Measurements from ENCODE around the gene MT2A. TPM values are rescaled to one million over a fixed set of nuclear protein-coding genes. Genes with fewer than 3 reads are reported as not detected.

MT2A gene
- polyA plus RNA-seq, 1 donor from 2014 or later = not detected

DNA sequence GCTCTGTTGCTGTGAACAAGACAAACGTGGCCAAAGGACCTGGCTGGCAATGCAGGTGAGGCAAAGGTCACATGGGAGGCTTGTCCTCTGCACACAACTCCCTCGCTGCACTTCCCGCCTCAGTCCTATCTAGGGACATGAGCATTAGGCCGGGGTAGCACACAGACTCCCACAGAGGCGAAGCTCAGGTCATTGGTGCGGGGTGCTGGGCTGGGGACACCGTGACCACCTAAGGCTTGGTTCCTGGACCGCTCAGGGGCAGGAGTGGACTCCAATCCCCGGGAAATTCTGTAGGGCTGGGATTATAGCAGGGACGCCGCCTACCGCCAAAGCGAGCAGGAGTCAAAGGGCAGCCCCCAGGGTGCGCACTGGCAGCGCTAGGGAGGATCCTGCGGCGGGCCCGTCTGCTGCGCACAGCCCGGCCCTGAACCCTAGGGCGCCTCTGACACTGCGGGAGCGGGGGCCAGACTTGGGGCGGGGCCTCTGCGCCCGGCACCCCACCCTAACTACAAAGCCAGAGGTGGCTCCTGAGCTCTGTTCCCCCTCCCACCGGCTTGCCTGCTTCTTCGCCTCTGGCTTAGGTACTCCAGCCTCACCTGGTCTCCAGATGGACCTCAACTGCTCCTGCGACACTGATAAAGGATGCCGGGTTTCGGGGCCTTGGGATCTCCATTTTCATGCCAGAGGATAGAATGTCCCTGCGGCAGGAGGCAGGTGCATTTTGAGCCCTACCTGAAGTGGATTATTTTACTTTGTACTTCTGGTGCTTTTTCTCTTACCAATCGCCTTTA, 39.5 kb downstream of the MT2A start:
- Histone ChIP-seq H3F3A (ENCODE audit: insufficient read depth, low read length, poor library complexity, severe bottlenecking) (no peaks in the 10 kb centered on the region), H3K27ac (ENCODE audit: low read length) (no peak overlapping the region), H3K79me2 (replicated peaks; ENCODE audit: insufficient read depth, low read length) (no peaks in the 10 kb centered on the region), H2AFZ (ENCODE audit: low read depth, low read length) (no peak overlapping the region), H3K4me3 (ENCODE audit: low read length) (no peak overlapping the region), H3K4me2 (ENCODE audit: low read length) (no peak overlapping the region), H3K9ac (ENCODE audit: low read length) (no peak overlapping the region), H3K9me2 (ENCODE audit: insufficient read depth, low read length) (no peaks in the 10 kb centered on the region), H3K27me3 (ENCODE audit: insufficient read depth, low read depth, low read length) (peaks cover 68% of the 10 kb centered on the region), H3K9me3 (ENCODE audit: low read length) (no peaks in the 10 kb centered on the region), H4K20me1 (ENCODE audit: insufficient read depth) (no peaks in the 10 kb centered on the region), H3K36me3 (ENCODE audit: insufficient read depth, low read length) (no peaks in the 10 kb centered on the region)
- TF ChIP-seq MXI1 (conservative IDR thresholded peaks at IDR 0.05; ENCODE audit: poor library complexity, severe bottlenecking) = no peak
- TF ChIP-seq, protein P1, sequence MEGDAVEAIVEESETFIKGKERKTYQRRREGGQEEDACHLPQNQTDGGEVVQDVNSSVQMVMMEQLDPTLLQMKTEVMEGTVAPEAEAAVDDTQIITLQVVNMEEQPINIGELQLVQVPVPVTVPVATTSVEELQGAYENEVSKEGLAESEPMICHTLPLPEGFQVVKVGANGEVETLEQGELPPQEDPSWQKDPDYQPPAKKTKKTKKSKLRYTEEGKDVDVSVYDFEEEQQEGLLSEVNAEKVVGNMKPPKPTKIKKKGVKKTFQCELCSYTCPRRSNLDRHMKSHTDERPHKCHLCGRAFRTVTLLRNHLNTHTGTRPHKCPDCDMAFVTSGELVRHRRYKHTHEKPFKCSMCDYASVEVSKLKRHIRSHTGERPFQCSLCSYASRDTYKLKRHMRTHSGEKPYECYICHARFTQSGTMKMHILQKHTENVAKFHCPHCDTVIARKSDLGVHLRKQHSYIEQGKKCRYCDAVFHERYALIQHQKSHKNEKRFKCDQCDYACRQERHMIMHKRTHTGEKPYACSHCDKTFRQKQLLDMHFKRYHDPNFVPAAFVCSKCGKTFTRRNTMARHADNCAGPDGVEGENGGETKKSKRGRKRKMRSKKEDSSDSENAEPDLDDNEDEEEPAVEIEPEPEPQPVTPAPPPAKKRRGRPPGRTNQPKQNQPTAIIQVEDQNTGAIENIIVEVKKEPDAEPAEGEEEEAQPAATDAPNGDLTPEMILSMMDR (IDR thresholded peaks at IDR 0.05; ENCODE audit: poor library complexity, severe bottlenecking) = no peak

- H3K4me3 ChIP-seq (ENCODE audit: low read length) = no peak overlapping the region
- no peaks in the 10 kb centered on the region for H3F3A ChIP-seq (ENCODE audit: insufficient read depth, low read length, poor library complexity, severe bottlenecking)
- no peaks in the 10 kb centered on the region for H4K20me1 ChIP-seq (ENCODE audit: insufficient read depth)
- no peak for TF ChIP-seq EZH2 (IDR thresholded peaks at IDR 0.05; ENCODE audit: borderline replicate concordance, insufficient read depth, low read length, poor library complexity, severe bottlenecking)
- no peak overlapping the region for H3K27ac ChIP-seq (ENCODE audit: low read length)
- peaks cover 54% of the 10 kb centered on the region for H3K27me3 ChIP-seq (ENCODE audit: insufficient read depth, low read depth, low read length)
- no peaks in the 10 kb centered on the region for H3K36me3 ChIP-seq (ENCODE audit: insufficient read depth, low read length)
- no peaks in the 10 kb centered on the region for H3K9me2 ChIP-seq (ENCODE audit: insufficient read depth, low read length)
- H3K9me3 ChIP-seq (ENCODE audit: low read length) = no peaks in the 10 kb centered on the region
- H3K79me2 ChIP-seq (replicated peaks; ENCODE audit: insufficient read depth, low read length) = no peaks in the 10 kb centered on the region
- H3K9ac ChIP-seq (ENCODE audit: low read length) = no peak overlapping the region
- no peak overlapping the region for H2AFZ ChIP-seq (ENCODE audit: low read depth, low read length)
- H3K4me2 ChIP-seq (ENCODE audit: low read length) = no peak overlapping the region
Measured at GRCh38 chr16:56649271-56649670, 40.9 kb downstream of the MT2A start.

- Histone ChIP-seq H2AFZ (ENCODE audit: low read depth, low read length) (no peak overlapping the region), H3K79me2 (replicated peaks; ENCODE audit: insufficient read depth, low read length) (no peaks in the 10 kb centered on the region), H3K9ac (ENCODE audit: low read length) (no peak overlapping the region), H3K27ac (ENCODE audit: low read length) (no peak overlapping the region), H3K4me2 (ENCODE audit: low read length) (no peak overlapping the region), H3K36me3 (ENCODE audit: insufficient read depth, low read length) (no peaks in the 10 kb centered on the region), H4K20me1 (ENCODE audit: insufficient read depth) (no peaks in the 10 kb centered on the region), H3F3A (ENCODE audit: insufficient read depth, low read length, poor library complexity, severe bottlenecking) (no peaks in the 10 kb centered on the region), H3K4me3 (ENCODE audit: low read length) (no peak overlapping the region), H3K27me3 (ENCODE audit: insufficient read depth, low read depth, low read length) (peaks cover 48% of the 10 kb centered on the region), H3K9me2 (ENCODE audit: insufficient read depth, low read length) (no peaks in the 10 kb centered on the region), H3K9me3 (ENCODE audit: low read length) (no peaks in the 10 kb centered on the region)
- TF ChIP-seq RAD21 (conservative IDR thresholded peaks at IDR 0.05) (no peak), POLR2AphosphoS5 (IDR thresholded peaks at IDR 0.05) (no peak), EZH2 (IDR thresholded peaks at IDR 0.05; ENCODE audit: borderline replicate concordance, insufficient read depth, low read length, poor library complexity, severe bottlenecking) (no peak), SMC3 (conservative IDR thresholded peaks at IDR 0.05; ENCODE audit: poor library complexity) (no peak), EP300 (conservative IDR thresholded peaks at IDR 0.05; ENCODE audit: poor library complexity, severe bottlenecking) (no peak), MXI1 (conservative IDR thresholded peaks at IDR 0.05; ENCODE audit: poor library complexity, severe bottlenecking) (no peak), TAF1 (IDR thresholded peaks at IDR 0.05; ENCODE audit: low read depth) (no peak)
- TF ChIP-seq, protein P1 (IDR thresholded peaks at IDR 0.05; ENCODE audit: poor library complexity, severe bottlenecking) = no peak
- TF ChIP-seq, protein P2, sequence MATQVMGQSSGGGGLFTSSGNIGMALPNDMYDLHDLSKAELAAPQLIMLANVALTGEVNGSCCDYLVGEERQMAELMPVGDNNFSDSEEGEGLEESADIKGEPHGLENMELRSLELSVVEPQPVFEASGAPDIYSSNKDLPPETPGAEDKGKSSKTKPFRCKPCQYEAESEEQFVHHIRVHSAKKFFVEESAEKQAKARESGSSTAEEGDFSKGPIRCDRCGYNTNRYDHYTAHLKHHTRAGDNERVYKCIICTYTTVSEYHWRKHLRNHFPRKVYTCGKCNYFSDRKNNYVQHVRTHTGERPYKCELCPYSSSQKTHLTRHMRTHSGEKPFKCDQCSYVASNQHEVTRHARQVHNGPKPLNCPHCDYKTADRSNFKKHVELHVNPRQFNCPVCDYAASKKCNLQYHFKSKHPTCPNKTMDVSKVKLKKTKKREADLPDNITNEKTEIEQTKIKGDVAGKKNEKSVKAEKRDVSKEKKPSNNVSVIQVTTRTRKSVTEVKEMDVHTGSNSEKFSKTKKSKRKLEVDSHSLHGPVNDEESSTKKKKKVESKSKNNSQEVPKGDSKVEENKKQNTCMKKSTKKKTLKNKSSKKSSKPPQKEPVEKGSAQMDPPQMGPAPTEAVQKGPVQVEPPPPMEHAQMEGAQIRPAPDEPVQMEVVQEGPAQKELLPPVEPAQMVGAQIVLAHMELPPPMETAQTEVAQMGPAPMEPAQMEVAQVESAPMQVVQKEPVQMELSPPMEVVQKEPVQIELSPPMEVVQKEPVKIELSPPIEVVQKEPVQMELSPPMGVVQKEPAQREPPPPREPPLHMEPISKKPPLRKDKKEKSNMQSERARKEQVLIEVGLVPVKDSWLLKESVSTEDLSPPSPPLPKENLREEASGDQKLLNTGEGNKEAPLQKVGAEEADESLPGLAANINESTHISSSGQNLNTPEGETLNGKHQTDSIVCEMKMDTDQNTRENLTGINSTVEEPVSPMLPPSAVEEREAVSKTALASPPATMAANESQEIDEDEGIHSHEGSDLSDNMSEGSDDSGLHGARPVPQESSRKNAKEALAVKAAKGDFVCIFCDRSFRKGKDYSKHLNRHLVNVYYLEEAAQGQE (IDR thresholded peaks at IDR 0.05; ENCODE audit: borderline replicate concordance) = no peak
Measured at GRCh38 chr16:56649820-56650219, 41.4 kb downstream of the MT2A start.

Data from neural cell (in vitro differentiated cells).